Effector CD4-positive, alpha-beta T cell (primary cell): Measurements from ENCODE around the gene PCBP2.
A peak's percentile ranks its signal among the peaks of the same experiment; 100 is the strongest.
"Not testable (repeated sequence)": the region's sequence is repeated elsewhere in the genome, so short reads cannot be mapped to it uniquely, and the experiment has no call there.

ENCODE experiments used
- DNase-seq: peaks from one replicate; pipeline ENCODE4 v3.0.0-alpha.2; 2020

The PCBP2 gene

DNA sequence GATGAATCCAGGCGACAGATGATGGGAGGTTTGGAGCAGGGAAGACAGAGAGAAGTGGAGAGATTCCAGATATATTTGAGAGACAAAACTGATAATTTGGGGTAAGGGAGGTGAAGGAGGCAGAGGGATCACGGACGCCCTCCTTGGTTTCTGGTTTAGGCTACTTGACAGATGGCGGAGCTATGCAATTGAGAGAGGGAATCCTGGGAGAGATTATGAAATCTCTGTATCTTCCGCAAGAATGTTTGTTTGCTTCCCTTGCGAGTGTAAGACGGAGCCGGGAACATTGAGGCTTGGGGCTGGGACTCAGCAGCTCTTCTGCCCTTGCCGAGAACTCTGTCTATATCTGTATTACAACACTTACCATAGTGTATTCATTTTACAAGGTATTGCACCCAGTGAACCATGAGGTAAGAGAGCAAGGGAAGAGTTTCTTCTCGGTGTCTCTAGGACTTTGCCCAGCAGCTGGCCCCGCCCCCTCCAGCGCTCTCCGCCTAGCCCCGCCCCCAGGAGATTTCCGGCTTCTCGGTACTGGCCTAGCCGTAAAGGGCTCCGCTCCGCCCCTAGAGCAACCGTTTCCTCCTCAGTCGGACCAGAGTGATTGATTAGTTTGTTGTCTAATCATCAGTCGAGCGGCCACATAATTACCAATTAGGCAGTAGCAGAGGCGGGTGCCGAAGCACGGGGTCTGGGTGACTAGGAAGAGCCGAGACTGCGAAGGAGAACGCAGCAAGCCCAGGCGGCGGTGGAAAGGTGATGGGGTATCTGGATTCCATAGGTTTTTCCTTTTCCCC, 10.7 kb upstream of the PCBP2 start, which contains the start of gene PRR13:
TSS of gene PRR13 (plus strand) at position 695 of the 794 bp plus-strand sequence. CDS start 981 bp downstream, outside the sequence.
- peak; percentile 98 for DNase-seq

DNA sequence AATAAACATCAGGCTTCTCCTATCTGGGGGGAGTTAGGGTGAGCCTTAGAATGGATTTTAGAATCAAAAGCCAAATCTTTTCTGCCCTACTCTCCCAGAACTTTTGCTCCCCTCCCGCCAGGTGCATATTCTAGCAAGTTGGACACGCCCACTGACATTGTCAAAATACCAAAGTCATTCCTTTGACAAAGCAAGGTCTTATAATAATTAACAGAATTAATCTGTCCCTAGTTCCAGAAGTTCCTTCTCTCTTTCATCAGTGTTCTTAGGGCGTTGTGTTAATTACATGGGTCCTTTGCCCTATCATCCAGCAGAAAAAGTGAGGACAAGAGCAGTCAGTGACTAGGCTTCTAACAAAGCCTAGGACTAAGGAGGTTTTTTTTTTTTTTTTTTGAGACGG, 7.9 kb upstream of the PCBP2 start:
- no peak for DNase-seq

DNA sequence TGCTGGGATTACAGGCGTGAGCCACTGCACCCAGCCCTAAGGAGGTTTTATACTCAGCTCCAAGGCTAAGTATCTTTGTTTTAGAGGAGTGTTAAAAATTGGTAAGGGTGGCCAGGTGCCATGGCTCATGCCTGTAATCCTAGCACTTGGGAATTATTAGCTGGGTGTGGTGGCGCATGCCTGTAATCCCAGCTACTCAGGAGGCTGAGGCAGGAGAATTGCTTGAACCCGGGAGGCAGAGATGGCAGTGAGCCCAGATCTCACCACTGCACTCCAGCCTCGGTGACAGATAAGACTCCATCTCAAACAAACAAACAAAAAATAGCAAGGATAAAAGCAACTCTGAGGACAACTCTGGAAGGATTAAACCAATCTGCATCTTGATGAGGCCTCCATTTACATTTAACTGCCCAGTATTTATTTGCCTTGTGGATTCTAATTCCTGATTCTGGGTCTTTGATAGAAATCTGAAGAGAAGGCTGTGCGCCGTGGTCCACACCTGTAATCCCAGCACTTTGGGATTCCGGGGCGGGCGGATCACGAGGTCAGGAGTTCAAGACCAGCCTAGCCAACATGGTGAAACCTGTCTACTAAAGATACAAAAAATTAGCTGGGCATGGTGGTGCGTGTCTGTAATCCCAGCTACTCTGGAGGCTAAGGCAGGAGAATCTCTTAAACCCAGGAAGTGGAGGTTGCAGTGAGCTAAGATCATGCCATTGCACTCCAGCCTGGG, 7.1 kb upstream of the PCBP2 start:
- DNase-seq: not testable (repeated sequence)

DNA sequence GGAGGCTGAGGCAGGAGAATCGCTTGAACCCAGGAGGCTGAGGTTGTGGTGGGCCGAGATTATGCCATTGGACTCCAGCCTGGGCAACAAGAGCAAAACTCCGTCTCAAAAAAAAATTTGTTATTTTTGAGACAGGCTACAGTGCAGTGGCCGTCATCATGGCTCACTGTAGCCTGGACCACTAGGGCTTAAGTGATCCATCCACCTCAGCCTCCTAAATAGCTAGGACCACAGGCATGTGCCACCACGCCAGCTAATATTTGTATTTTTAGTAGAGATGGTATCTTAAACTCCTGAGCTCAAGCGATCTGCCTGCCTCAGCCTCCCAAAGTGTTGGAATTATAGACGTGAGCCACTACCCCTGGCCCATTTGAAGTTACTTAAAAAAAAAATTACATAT, 966 bp upstream of the PCBP2 start:
- DNase-seq: no peak

DNA sequence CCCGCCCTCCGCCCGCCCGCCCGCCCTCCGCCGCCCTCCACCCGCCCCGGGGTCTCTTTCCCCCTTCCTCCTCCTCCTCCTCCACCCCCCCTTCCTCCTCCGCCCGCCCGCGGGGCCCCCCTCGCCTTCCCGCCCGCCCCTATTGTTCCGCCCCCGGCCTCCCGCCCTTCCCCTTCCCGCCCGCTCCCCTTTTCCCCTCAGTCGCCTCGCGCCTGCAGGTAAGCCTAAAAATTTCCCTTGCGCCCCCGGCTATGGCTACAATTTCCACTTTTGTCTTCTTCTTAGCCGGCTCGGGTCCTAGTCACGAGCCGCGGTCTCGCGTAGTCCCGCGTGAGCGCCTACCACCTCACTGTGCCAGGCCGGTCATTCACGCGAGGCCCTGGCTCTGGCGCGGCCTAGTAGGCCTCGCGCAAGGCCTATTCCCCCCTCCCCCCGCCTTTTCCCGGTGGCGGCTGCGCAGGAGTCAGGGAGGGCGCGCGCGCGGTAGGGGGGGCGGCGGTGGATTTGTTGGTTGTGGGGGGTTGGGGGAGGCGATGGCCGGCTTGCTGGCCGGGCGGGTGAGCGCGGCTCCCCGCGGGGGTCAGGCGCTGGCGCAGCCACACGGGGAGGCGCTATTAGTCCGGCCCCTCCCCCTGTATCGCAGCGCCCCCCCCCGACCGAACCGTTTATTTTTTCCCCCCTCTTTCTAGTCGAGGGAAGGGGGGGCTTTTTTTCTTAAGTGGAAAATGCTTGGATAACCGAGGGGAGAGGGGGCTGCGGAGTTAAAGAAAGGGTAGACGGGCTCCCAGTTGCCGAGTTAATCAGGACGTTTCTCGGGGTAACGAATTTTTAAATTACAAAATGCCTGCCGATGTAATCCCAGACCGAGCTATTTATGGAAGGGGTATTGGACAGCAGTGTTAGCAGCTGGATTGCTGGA, 516 bp downstream of the PCBP2 start:
- peak; percentile 71 for DNase-seq

DNA sequence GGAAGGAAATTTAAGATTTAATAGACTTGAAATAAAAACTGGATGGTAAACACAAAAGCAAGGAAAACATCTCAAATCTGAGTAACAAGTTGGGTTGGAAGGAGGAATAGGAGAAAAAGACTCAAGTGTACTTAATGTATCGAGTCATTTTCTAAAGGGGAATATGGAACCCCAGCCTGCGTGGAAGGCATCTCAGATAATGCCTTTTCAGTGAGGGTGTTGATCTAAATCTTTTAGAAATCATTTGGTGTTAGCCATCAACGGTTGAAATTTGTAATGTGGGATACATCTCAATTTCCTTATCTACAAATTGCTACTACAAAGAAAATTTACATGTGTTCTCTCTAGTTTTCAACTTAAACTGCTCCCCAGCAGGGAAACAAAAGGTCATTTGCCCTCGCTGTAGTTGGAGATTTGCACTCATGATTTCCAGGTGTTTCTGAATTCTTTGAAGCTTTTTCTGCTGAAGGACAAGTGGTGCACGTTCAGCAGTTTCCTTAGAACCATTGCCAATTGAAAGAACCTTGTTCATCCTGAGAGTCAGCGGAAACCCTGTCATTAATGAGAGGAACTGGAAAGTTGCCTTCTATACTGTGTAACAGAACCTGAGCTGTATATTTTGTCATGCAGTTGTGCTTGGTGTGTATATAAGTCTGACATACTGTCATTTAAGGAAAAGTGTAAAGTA, 2.2 kb downstream of the PCBP2 start:
- no peak for DNase-seq

DNA sequence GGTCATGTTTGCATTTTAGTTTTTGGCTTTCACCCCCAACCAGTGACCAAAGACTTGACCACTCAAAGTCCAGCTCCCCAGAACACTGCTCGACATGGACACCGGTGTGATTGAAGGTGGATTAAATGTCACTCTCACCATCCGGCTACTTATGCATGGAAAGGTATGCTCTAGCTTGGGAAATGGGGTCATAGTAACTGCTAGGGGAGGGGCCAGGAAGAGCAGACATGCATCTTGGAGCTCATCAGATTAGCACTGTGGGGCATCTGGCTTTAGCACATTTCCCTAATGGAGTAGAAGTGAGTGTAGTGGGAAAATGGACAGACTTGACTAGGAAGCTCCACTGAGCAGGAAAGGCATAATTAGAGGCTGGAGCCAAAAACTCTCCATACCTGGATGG, 2.8 kb downstream of the PCBP2 start:
- no peak for DNase-seq

DNA sequence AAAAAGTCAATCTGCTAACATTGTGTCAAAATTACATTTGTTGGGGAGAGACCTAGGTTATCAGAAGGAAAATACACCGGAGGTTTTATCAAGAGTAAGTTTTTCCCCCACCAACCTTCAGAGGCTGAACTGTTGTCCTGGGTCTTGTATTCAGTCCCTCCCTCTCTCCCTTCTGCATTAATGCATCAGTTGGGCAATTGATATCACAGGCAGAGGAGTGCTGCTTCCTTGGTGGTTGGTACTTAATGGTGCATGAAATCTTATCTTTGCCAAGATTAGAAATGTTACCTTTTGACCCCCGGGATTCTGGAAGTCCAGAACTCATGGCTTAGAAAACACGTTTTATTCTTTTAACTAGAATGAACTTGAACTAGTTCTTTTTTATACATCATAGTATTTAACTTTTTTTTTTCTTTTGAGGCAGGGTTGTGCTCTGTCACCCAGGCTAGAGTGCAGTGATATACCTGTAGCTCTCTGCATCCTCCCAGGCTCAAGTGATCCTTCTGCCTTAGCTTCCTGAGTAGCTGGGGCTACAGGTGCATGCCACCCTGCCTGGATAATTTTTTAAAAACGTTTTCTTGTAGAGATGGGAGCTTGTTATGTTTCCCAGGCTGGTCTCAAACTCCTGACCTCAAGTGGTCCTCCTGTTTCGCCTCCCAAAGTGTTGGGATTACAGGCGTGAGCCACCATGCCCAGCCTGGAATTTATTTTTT, 4.9 kb downstream of the PCBP2 start:
- DNase-seq: no peak

DNA sequence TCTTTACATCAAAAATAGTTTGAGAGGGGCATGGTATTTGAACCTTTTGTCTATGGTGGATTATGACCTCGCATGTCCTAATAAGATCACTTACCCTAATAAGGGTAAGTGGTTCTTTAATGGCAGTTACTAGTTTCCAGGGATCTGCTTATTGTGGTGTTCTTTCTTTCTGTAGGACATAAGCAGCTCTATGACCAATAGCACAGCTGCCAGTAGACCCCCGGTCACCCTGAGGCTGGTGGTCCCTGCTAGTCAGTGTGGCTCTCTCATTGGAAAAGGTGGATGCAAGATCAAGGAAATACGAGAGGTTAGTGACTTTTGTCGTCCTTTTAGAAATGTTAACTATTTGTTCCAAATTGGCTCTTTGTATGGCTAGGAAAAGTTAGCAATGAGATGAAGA, 7.2 kb downstream of the PCBP2 start:
- no peak for DNase-seq

DNA sequence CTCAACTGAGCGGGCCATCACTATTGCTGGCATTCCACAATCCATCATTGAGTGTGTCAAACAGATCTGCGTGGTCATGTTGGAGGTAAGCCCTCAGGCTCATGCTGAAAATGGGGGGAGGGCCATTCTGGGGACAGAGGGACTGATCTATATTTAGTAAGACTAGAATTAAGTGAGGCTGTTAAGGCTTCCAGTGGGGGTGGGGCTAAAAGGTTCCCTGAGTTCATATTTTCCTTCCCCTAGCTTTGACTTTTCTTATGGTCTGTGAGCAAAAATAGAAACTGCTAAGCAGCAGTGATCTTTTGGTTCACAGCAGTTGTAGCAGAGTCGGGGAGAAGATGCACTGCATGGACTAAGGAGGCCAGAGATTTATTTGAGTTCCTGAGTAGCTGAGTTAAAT, 9.2 kb downstream of the PCBP2 start:
- no peak for DNase-seq

DNA sequence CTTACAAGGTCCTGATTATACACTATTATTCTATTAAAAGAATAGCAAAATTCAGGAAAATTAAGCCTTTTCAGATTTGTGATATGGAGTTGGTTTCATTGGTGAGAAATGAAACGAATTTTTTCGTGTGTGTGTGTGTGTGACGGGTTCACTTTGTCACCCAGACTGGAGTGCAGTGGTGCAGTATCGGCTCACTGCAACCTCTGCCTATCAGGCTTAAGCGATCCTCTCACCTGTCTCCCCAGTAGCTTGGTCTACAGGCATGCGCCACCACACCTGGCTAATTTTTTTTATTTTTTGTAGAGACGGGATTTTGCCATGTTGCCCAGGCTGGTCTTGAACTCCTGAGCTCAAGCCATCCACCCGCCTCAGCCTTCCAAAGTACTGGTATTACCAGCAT, 9.7 kb downstream of the PCBP2 start:
- no peak for DNase-seq

DNA sequence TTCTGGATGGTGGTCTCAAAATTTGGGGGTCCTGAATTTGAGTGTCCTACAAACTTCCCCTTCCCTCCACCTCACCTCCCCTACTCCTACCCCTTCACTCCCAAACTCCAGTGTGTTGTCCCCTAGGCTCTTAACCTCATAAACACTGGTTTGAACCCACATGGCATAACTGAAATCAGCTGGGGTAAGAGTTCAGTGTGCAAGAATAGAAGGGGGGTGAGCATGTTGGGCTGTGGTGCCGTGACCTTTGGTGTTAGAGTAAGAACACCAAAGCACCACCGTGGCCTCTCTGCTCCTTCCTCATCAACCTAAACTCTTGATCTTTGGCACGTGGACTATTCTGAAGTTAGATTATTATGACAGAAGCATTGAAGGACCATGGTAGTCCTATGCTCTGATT, 11.0 kb downstream of the PCBP2 start:
- no peak for DNase-seq

DNA sequence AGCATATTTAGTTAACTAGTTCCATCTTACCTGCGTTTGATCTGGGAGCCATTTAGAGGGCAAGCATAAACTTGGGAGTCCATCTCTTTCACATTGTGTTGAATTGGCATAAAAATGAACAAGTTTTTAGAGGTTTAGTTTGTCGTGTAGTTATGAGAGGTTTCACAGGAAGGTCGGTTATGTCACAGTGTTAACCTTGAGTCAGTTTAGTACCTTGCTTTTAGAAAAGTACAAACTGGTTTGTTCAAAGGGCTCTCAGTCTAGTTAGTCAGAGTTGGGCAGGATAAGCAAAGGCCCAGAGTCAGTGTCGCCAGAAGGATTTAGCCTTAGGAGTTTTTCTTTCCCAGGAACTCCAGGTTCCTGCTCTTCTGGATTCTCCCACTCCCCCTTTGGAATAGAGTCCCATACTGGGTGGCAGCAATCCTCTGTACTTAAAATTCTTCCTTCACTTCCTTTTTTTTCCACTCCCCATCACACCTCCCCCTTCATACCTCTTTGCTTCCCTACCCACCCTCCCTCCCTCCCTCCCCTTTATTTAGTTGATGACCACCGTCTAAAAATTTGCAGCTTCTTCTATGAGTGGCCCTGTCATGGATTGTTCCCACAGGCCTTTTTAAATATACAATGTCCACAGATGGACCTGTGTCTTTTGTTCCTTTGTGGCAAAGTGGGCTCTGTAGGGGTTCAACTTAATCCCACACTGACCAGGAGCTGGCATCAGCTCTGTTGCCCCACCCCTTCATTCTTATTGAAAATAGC, 12.1 kb downstream of the PCBP2 start:
- DNase-seq: no peak

DNA sequence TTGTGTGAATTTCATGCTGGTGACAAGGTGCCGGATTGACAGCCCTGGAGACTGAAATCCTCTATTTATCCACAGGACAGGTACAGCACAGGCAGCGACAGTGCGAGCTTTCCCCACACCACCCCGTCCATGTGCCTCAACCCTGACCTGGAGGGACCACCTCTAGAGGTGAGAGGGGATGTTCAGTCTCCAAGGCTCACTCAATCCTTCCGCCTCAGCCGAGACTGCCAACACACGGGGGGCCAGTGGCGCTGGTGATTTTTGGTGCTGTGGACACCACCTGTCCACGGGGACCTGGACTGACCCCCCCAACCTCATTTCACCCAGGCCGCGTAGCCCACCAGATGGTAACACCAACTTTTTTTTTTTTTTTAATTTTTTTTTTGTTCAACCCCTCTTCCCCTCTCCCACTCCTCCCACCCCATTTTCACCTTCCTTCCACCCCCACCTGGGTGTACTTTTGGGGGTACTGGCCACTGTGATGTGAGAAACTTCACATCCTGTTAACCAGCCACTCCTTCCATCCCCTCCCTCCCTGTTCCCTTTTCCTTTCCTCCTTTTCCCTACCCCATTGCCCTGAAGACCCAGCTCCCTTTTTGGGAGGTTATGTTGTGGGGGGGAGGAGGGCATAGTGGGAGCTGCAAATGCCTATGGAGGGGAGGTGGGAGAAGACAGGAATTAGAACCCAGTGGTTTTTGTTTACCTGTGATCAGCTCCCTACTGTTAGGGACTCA, 12.9 kb downstream of the PCBP2 start:
- DNase-seq: no peak

DNA sequence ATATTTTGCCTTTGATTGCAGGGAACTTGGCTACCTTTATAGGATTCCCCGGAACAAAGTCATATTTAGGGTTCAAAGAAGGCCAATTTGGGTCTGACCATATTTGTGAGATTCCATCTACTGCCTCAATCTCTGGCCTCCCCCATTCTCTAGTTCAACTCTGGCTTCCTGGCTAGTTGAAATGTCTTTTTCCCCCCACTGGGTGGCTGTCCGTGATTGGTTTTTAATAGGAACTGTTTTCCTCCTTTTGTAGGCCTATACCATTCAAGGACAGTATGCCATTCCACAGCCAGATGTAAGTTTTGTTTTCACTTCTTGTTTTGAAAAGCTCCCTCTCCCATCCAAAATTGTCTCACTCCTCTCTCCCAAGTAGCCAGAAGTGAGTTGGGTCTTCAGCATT, 13.8 kb downstream of the PCBP2 start:
- no peak for DNase-seq

DNA sequence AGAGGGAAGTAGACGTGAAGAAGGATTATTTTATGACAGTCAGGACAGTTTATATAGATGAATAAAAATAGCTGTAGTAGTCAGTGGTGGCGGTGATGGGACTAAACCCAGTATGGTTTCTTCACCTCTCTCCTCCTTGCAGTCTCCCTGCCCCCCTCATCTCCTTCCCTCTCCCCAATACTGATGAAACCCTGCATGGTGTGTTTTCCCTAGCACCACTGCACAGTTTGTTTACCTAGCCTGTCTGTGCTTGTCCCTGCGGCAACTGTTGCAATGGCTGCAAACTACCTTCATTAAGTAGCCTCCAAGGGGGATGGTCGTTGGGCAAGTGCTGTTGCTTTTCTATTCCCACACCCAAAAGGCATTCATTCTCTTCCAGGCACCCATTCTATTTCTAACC, 14.7 kb downstream of the PCBP2 start:
- no peak for DNase-seq

DNA sequence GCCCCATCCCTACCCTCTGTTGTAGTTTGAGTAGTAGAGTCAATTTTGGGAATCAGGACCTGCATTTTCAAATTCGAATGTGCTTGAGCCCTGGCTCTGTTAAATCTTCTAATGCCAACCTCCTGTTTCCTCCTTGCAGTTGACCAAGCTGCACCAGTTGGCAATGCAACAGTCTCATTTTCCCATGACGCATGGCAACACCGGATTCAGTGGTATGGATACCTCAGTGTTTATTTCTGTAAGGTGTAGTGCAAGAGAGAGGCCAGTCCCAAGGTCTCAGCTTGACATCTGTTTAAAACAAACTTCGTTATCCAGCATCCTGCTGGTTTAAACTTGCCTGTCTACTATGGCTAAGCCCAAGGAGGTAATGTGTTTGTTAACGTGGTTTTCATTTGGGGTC, 15.2 kb downstream of the PCBP2 start:
- DNase-seq: no peak

DNA sequence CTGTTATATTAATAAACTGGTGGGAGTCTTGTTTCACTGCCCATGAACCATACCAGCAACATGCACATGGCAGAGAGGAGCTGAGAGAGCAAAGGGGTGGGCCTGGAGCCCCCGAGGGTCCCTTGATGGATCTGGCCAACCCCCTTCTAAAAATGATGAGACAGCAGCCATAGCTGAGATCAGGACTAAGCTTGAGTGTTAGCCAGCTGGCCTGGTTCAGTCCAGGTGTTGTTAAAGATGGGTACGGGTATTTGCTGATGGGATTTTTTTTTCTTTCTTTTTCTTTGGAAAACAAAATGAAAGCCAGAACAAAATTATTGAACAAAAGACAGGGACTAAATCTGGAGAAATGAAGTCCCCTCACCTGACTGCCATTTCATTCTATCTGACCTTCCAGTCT, 16.0 kb downstream of the PCBP2 start:
- DNase-seq: no peak

DNA sequence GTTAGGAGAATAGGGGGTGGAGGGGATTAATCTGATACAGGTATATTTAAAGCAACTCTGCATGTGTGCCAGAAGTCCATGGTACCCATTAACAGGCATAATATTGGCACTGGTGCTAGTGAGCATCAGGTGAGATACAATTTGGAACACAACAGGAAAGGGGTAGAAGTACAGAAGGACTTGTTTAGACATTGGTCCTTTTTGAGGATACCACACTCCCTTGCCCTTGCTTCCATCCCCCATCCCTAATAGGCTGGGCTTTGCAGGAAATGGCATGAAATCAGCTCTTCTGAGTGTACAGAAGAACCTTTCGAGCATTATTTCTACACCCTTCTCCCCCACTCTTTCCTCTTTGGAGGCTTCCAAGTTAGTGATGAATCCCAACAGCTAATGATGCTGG, 16.4 kb downstream of the PCBP2 start:
- no peak for DNase-seq

DNA sequence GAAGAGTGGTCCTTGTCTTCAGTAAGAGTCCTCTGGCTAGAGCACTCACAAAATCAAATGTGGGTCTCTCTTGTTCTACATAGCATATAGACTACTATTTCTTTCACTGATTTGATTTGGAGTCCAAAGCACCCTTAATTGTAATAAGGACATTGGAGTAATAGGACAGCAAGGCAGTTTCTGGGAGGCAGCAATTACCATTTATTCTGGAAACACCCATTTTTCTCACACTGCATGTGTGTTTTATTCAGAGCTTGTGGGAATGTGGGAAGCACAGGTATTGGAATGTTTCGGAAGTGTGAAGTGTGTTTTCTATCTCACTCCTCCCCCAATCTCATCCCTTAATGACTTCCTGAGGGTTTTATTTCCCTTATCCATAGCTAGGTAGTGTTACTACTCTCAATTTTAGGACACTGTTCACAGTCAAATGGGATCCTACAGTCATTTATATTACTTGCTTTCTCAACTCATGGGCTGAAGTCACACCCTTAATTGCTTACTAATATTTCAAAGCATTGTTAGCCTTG, 20.2 kb downstream of the PCBP2 start:
- no peak for DNase-seq
